ENCODE data around the gene RSRC1. TPM values are rescaled to one million over a fixed set of nuclear protein-coding genes. Genes with fewer than 3 reads are reported as not detected.

RSRC1 gene
- total RNA-seq, 1 donor from 2014 or later = 38.5 TPM

- Histone ChIP-seq H3K9me3 (peaks cover 5% of the 10 kb centered on the region), H3K27me3 (no peaks in the 10 kb centered on the region), H3K36me3 (peaks cover 0 to 3% of the 10 kb centered on the region in 2 donors), H3K4me3 (no peak overlapping the region), H3K27ac (no peak overlapping the region), H3K4me1 (no peaks in the 10 kb centered on the region)
- intact Hi-C loops (cut with DNase I) = no loop called here
- DNase-seq (ENCODE audit: extremely low spot score in 2 of 2) = no peak
- TF ChIP-seq, protein P1, sequence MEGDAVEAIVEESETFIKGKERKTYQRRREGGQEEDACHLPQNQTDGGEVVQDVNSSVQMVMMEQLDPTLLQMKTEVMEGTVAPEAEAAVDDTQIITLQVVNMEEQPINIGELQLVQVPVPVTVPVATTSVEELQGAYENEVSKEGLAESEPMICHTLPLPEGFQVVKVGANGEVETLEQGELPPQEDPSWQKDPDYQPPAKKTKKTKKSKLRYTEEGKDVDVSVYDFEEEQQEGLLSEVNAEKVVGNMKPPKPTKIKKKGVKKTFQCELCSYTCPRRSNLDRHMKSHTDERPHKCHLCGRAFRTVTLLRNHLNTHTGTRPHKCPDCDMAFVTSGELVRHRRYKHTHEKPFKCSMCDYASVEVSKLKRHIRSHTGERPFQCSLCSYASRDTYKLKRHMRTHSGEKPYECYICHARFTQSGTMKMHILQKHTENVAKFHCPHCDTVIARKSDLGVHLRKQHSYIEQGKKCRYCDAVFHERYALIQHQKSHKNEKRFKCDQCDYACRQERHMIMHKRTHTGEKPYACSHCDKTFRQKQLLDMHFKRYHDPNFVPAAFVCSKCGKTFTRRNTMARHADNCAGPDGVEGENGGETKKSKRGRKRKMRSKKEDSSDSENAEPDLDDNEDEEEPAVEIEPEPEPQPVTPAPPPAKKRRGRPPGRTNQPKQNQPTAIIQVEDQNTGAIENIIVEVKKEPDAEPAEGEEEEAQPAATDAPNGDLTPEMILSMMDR (IDR thresholded peaks at IDR 0.05) = no peak
- TF ChIP-seq POLR2AphosphoS5 (IDR thresholded peaks at IDR 0.05; ENCODE audit: insufficient read depth in 1 of 2, low read depth in 1 of 2) (no peak), POLR2A (IDR thresholded peaks at IDR 0.05) (no peak)
Observed at GRCh38 chr3:158205324-158205723, 95.4 kb downstream of the RSRC1 start.

DNA sequence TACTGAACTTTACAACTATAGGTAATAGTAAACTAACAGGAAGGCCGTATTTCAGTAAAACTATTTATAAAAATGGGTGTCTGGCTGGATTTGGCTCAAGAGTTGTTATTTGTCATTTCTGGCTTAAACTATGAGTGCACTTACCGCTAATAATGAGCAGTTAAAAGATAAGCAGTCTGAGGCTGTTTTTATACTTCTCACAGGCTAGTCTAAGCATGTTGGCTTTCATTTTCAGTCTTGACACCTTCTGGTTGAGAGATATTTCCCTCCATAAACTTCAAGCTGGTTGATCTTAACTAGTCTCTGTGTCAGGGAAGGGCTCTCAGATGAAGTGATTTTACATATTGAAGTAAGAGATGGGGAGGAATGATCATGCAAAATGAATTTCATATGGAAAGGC lies 96.1 kb downstream of the RSRC1 start:
- Histone ChIP-seq H3K4me1 (no peaks in the 10 kb centered on the region), H3K27ac (no peak overlapping the region), H3K36me3 (no peaks in the 10 kb centered on the region), H3K4me3 (no peak overlapping the region), H3K27me3 (no peaks in the 10 kb centered on the region), H3K9me3 (no peaks in the 10 kb centered on the region)
- no peak for DNase-seq (ENCODE audit: extremely low spot score in 2 of 2)
- TF ChIP-seq POLR2A (IDR thresholded peaks at IDR 0.05) (no peak), POLR2AphosphoS5 (IDR thresholded peaks at IDR 0.05; ENCODE audit: insufficient read depth in 1 of 2, low read depth in 1 of 2) (no peak)
- TF ChIP-seq, protein P1 (IDR thresholded peaks at IDR 0.05) = no peak
- intact Hi-C loops (cut with DNase I) = no loop called here

DNA sequence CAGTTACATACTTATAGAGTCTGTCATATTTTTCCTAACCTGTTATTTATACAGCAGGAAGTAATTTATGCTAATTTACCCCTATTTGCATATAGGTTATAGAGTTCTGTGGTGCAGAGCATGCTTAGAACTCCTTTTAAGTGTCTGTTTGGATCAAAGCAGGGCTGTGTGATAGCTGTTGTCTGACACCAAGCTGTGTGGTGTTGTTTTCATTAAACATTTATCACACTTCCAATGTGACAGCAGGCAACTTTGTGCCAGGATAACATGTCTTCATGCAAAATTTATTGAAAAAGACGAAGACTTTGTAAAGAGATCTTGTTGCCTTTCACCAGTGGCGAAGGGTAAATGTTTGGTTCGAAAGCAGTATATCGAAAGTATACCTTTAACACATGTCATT lies 100.2 kb downstream of the RSRC1 start:
- Histone ChIP-seq H3K36me3 (no peaks in the 10 kb centered on the region), H3K27me3 (no peaks in the 10 kb centered on the region), H3K4me1 (no peaks in the 10 kb centered on the region), H3K9me3 (no peaks in the 10 kb centered on the region), H3K27ac (no peak overlapping the region), H3K4me3 (no peak overlapping the region)
- TF ChIP-seq POLR2AphosphoS5 (IDR thresholded peaks at IDR 0.05; ENCODE audit: insufficient read depth in 1 of 2, low read depth in 1 of 2) (no peak), POLR2A (IDR thresholded peaks at IDR 0.05) (no peak)
- TF ChIP-seq, protein P1 (IDR thresholded peaks at IDR 0.05) = no peak
- intact Hi-C loops (cut with DNase I) = no loop called here
- DNase-seq (ENCODE audit: extremely low spot score in 2 of 2) = no peak

GRCh38 chr3:158213461-158213860 lies 103.6 kb downstream of the RSRC1 start:
- TF ChIP-seq, protein P1 (IDR thresholded peaks at IDR 0.05) = no peak
- TF ChIP-seq POLR2AphosphoS5 (IDR thresholded peaks at IDR 0.05; ENCODE audit: insufficient read depth in 1 of 2, low read depth in 1 of 2) (no peak), POLR2A (IDR thresholded peaks at IDR 0.05) (no peak)
- Histone ChIP-seq H3K36me3 (no peaks in the 10 kb centered on the region), H3K27ac (no peak overlapping the region), H3K9me3 (no peaks in the 10 kb centered on the region), H3K4me1 (no peaks in the 10 kb centered on the region), H3K27me3 (no peaks in the 10 kb centered on the region), H3K4me3 (no peak overlapping the region)
- intact Hi-C loops (cut with DNase I) = no loop called here
- no peak for DNase-seq (ENCODE audit: extremely low spot score in 2 of 2)

- intact Hi-C loops (cut with DNase I) = no loop called here
Observed at GRCh38 chr3:158217992-158218391, 108.1 kb downstream of the RSRC1 start.

More at GRCh38 chr3:158217992-158218391, 108.1 kb downstream of the RSRC1 start:
- DNase-seq (ENCODE audit: extremely low spot score in 2 of 2) = no peak
- TF ChIP-seq POLR2A (IDR thresholded peaks at IDR 0.05) (no peak), POLR2AphosphoS5 (IDR thresholded peaks at IDR 0.05; ENCODE audit: insufficient read depth in 1 of 2, low read depth in 1 of 2) (no peak)
- TF ChIP-seq, protein P1 (IDR thresholded peaks at IDR 0.05) = no peak
- Histone ChIP-seq H3K4me1 (no peaks in the 10 kb centered on the region), H3K36me3 (no peaks in the 10 kb centered on the region), H3K4me3 (no peak overlapping the region), H3K27ac (no peak overlapping the region), H3K9me3 (no peaks in the 10 kb centered on the region), H3K27me3 (no peaks in the 10 kb centered on the region)
